Activated T-cell treated with anti-CD3 and anti-CD28 coated beads for 1 hour (primary cell): ENCODE measurements around the gene ZNF277.
"Not testable (repeated sequence)": the region's sequence is repeated elsewhere in the genome, so short reads cannot be mapped to it uniquely, and the experiment has no call there.

ENCODE experiments used
- DNase-seq: peaks from one replicate; pipeline ENCODE4 v3.0.0-alpha.2; 2020; ENCODE audit warnings: low read depth

The ZNF277 gene

DNA sequence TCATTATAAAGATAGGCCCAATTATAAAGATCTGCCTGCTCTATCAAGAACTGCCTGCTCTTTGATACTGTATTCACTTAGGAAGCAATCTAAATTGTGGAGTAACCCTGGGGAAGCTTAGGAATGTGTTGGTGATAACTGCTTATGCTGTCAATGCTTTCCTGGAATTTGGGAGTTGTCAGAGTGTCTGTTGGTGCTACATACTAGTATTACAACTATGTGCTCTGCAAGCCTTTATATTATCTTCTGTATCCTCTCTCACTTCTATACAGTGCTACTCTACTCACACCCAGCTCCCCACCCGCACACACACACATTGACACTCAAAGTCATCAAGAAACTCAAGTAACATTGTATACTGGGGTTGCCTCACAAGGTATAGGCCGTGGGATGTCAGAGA lies 6.1 kb downstream of the ZNF277 start:
- DNase-seq: no peak

DNA sequence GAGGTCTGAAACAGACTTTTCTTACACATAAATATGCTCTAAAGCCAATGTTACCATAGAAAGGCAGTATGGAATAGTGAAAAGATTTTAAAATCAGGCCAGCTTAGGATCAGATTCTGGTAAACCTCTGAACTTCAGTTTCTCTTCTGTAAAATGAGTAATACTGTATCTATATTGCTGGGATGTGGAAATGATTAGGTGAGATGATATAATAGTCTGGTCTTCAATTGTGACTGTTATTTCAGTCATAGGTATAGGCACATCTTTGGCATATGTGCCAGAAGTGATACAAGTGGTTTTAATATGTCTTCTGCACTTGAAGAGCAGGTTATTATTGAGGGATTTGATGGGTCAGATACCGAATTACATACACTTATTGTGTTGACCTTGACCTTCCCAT lies 7.2 kb downstream of the ZNF277 start:
- DNase-seq: no peak

DNA sequence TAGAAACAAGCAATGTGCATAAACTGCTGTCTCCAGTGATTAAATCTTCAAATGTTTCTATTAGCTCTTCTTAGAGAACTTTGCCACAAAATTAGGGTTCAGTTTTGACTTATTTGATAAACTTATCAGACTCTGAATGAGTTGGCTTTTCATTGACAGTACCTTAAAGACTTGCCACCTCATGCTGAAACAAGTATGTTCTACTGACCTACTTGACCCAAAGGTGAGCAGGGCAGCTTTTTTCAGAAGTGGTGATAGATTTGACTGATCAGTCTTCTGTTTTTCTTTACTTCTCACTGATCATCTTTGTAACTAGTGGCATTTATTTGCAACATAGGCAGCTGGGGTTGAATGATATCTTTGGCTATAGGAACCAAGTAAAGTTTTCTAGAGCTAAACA lies 7.8 kb downstream of the ZNF277 start:
- DNase-seq: no peak

DNA sequence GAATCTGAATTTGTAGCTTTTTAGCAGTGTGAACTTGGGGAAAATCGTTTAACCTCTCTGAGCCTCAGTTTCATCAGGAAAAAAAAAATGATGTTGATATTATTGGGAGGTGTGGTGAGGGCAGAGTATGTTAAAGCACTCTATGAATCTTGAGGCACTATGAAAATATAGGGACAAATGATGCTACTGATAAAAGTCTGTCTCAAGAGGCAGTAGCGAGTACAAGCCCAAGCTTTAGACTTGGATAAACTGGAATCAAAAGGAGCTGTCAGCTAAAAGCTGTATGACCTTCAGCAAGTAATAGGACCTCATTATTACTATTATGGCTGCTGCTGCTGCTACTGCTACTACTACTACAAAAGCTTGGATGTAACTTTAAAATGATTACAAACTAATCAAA lies 8.4 kb downstream of the ZNF277 start:
- no peak for DNase-seq

DNA sequence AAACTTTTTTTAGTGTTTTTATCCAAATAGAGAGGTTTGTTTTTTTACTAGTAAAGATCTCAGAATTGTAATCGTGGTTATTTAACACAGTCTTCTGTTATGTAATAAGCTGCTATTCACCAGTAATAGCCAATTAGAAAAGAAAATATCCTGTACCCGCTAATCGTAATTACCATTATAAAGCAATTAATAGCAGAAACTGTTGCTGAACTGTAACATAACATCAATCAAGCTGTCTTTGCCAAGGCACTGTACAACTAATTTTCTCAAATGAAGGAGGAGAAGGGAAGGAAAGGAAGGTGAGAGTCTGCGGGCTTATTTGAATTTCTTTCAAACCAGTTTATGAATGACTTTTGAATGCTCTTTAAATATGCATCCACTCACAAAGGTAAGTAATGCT lies 9.3 kb downstream of the ZNF277 start:
- DNase-seq: no peak

DNA sequence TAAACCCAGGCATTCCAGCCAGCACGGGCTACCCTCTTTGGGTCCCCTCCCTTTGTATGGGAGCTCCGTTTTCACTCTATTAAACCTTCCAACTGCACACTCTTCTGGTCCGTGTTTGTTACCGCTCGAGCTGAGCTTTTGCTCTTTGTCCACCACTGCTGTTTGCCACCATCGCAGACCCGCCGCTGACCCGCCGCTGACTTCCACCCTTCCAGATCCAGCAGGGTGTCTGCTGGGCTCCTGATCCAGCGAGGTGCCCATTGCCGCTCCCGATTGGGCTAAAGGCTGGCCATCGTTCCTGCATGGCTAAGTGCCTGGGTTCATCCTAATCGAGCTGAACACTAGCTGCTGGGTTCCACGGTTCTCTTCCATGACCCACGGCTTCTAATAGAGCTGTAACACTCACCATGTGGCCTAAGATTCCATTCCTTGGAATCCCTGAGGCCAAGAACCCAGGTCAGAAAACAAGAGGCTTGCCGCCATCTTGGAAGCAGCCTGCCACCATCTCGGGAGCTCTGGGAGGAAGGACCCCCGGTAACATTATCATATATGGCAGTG lies 14.5 kb downstream of the ZNF277 start:
- DNase-seq: no peak

DNA sequence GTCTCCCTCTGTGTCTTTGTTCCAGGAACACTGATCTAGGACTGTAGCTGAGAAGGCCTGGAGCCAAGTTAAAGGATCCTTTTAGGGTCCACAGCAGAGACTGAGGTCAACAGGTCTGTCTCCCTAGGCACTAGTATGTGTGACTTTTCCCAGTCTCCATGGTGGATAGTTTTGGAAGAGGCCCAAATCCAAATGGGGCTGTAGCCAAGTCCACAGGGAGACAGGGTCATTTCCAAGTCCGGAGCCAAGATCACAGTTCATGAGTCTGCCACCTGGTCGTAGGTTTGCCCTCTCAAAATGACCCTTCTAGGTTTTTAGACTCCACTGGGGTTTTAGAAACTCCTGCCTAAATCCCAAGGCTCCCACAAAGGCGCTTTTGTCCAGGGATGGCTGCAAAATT lies 16.8 kb downstream of the ZNF277 start:
- DNase-seq: no peak

DNA sequence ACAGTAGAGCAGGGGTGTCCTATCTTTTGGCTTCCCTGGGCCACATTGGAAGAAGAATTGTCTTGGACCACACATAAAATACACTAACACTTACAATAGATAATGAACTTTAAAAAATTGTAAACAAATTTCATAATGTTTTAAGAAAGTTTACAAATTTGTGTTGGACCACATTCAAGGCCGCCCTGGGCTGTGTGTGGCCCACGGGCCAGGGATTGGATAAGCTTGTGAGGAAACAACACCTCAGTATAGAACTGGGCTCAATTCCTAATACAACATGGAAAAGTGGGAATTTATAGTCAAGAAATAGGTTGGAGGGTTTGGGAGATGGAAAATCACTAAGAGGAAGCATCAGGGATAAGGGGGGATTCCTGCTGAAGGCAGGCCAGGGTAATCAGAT lies 17.7 kb downstream of the ZNF277 start:
- no peak for DNase-seq

DNA sequence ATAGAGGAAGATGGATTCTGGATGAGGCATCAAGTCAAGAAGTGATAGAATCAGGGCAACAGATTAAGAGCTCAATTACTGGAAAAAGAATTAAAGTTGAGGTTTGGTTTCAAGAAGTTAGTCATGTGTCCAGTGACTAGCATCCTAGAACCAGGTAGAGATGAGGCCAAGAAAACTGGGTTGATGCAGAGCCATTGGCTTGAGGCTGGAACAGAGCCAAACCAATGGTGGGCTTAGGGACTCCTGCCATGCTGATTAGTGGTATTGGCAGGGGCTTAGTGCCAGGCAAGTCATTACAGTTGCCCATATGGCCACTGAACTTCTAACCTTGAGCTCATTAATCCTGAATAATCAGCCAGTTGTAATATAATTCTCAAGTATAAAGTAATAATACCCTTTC lies 18.5 kb downstream of the ZNF277 start:
- no peak for DNase-seq

DNA sequence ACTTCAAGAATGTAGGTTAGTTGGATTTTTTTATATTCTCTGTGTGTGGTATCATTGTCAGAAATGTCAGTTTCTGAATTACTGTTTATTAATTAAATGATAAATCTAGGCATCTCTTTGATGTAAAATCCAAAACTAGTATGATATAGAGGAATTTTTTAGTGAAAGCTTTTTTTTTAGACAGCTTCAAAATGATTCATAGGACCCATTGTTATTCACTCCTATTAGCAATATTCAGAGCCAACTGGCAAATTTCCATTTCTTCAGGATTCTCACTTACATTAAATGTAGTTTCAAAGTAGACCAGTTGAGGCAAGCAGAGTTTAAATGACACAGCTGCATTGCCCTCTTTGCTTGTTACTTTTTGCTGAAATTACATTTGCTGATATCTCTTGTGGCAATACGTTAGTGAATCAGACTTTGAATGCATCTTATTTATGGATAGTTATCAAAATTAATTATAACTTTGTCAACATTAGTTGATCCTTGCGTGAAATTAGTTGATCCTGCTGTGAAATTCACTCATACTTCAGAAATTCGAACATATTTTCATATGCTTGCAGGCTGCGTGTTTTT lies 20.3 kb downstream of the ZNF277 start:
- no peak for DNase-seq

DNA sequence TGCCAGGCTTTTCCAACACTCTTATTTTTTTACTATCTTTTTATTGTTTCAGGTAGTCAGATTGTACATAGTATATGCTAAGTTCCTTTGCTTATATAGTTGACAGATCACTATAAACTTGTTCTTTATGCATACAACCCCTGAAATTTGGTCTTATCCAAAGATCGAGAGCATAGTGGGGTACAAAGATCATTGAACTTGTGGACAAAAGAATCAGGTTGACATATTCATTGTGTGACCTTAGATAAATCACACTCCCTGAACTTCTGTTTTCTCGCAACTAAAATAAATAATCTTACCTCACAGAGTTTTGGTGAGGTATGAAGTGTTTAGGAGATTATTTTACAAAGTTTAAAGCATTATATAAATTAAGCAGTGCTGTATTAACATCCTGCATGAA lies 22.1 kb downstream of the ZNF277 start:
- no peak for DNase-seq

DNA sequence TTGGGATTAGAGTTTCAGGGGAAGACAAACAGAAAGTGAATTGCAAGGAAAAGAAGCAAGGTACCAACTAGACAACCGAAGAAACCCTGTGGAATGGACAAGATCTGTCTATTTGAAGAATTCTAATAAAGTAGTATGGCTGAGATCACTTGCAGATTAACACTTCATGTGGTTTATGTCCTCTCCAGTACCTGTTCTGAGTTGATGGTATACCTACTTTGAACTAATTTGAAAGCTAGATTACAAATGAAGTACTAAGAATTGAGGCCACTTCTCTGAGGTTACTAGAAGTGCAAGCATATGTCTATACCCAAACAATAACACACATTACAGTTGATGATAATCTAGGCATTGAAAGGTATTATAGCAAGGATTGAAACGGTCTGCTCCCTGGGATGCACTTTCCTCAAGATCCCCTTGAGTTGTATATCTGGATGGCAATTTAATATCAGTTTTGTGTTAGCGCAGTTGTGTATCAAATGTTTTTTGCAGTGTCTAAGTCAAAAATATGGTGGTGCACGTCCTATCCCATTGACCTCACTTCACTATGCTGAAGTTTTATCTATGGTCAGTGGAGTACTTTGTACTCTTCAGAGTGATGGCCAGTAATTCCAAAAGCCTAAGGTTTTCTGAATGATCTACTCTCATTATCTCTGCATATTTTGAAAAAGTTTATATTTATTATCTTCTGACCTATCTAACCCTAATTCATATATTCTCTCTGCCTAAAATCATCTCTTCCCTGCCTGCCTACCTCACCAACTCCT lies 25.9 kb downstream of the ZNF277 start:
- no peak for DNase-seq

DNA sequence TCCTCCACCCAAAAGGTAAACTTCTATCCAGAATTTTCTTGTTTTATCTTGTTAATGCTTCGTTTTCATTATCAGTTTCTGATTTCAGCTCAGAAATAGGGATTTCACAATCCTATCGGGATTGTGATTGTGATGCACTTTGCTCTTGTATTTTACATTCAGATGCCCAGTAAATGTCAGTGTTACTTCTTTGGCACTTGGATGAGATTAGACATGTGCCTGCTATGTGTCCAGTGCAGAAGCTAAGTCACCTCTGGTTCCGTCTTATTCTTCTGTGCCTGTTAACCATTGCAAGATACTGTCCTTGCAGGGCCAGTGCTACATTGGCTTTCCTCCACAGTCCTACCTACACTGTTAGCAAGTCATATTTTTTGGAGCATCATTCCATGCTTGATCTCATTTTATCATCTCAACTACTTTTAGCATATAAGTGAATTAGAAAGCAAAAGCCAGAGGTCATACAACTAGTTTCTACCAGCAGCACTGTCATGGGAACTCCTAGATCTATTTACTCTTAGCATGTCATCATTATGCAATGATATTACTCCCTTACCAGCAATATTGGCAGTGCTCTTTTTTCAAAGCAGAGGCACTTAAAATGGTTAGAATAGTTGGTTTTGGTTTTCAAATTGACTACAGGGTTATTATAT lies 26.7 kb downstream of the ZNF277 start:
- no peak for DNase-seq

DNA sequence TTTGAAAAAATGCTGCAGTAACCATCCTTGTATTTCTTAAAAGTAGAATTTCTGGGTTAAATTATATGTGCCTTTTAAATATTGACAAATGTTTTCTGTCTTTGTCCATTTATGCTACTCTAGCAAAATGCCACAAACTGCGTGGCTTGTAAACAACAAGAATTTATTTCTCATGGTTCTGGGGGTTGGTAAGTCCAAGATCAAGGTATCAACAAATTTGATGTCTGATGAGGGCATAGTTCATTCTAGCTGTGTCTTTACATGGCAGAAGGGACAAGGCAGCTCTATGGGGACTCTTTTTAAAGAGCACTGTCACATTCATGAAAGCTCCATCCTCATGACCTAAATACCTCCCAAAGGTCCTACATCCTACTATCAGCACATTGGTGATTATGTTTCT lies 27.7 kb downstream of the ZNF277 start:
- no peak for DNase-seq

DNA sequence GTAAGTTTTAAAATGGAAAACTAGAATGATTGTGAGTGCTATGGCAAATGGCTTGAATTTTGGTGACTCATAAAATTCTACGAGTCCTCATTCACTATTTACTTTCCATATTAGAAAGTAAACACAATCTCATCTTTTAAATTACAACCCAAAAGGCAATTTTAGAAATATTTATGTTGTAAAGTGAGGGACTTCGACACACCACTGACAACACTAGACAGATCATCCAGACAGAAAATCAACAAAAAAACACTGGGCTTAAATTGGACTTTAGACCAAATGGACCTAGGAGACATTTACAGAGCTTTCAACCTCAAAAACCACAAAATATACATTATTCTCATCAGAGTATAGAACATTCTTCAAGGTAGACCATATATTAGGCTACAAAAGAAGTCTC lies 30.1 kb downstream of the ZNF277 start:
- no peak for DNase-seq

DNA sequence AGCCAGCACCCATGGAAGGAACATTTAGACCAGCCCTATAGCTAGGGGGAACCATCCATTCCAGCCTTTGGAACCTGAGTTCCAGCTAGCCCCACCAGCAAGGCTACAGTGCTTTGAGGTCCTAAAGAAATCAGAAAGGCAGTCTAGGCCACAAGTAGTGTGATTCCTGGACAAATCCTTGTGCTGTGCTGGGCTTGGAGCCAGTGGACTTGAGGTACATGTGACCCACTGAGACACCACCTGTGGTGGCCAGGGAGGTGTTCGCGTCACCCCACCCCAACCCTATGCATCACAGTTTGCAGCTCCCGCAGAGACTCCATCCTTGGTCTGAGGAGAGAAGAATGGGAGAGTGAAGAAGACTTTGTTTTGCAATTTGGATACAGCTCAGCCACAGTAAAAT lies 31.8 kb downstream of the ZNF277 start:
- no peak for DNase-seq

DNA sequence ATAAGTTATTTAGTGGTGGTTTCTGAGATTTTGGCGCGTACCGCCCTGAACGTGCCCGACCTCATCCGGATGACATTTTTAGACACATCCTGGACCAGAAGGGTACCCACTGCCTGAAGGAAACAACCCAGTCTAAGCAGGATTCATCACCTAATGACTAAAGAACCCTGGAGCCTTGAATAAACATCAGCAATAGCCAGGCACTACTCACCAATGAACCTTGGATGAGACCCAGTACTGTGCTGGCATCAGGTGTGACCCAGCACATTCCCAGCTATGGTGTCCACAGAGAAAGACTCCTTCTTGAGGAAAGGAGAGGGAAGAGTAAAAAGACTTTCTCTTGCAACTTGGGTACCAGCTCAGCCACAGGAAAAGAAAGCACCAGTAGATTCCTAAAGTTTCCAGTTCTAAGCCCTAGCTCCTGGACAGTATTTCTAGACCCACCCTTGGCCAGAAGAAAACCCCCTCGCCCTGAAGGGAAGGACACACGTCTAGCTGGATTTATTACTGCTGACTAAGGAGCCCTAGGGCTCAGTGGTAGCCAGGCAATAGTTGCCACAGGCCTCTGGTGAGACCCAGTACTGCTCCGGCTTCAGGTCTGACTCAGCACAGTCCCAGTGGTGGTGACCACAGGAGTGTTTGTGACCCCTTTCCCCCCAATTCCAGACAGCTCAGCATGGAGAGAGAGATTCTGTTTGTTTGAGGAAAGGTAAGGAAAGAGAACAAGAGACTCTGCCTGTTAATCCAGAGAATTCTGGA lies 32.5 kb downstream of the ZNF277 start:
- no peak for DNase-seq

DNA sequence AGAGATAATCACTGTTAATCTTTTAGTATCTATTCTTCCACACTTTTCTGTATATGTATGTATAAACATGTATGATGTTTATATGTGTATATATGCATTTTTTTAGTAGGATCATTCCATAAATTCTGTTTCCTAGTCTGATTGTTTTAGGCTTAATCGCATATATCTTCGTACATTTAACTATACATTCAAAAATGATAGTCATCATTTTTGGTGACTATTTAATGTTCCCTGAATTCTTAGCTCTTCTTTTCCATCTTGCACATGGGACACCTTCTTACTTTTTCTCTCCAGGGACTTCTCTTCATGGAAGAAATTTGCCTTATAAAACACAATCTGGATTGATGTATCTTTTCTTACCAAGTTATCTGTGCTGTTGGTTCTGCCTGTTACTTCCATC lies 42.1 kb downstream of the ZNF277 start:
- no peak for DNase-seq

DNA sequence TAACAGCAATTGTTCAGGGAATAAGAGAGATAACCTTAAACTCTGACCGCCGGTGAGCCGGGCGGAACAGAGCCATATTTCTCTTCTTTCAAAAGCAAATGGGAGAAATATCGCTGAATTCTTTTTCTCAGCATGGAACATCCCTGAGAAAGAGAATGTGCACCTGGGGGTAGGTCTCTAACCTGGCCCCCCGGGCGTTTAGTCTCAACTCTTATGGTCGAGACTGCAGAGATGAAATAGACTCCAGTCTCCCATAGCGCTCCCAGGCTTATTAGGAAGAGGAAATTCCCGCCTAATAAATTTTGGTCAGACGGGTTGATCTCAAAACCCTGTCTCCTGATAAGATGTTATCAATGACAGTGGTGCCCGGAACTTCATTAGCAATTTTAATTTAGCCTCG lies 43.5 kb downstream of the ZNF277 start:
- not testable (repeated sequence) for DNase-seq

DNA sequence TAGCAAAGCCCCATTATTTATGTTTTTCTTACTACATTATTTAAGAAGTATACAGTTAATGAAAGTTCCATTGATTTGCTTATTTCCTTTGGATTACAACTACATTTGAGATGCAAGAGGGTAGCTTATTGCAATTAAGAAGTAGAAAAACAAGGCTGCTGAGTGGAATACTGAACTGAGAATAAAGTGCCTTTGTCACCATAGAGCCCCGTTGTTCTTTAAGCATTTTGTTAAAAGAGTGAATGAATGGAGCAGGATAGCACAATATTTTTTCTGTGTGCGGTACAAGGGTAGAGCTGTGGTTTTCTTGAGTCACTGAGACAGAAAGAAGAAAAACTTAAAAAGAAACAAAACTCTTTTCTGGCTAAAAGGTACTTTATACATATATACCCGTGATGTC lies 45.6 kb downstream of the ZNF277 start:
- DNase-seq: no peak

DNA sequence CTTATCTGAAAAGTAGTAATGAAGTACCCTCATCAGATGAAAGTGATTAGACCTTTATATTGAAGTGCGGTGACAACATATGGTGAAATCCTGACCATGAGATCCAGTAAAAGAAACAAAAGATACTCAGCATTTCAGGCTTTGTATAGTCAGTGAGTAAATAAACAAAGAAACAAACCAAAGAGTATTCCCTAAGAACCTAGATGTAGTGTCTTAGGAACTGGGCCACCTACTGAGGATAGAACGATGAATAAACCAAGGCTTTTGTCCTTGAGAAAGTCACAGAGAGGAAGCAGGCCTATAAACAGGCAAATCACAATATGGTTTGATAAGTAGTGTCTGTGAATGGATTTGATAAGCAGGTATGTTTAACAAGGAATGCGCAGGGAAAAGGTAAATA lies 46.2 kb downstream of the ZNF277 start:
- no peak for DNase-seq

DNA sequence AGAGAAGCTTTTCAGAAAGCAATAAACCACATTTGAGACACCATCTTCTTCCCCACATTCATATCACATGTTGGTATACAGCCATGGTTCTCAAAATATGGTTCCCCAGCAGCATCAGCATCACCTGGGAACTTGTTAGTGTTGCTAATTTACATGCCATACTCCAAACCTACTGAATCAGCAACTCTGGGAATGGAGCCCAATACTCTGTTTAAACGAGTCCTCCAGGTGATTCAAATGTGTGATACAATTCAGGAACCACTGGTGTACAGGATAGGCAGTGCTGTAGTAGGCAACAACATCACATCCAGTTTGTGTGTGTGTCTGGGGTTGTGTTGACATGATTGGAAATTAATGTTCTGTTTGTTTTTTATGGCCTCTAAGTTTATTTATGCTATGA lies 47.7 kb downstream of the ZNF277 start:
- DNase-seq: no peak
